ENCODE data around the gene CTRB2. TPM values are rescaled to one million over a fixed set of nuclear protein-coding genes. Genes with fewer than 3 reads are reported as not detected.
"Not testable (repeated sequence)": the region's sequence is repeated elsewhere in the genome, so short reads cannot be mapped to it uniquely, and the experiment has no call there.

Gene CTRB2
- total and polyA plus RNA-seq, 3 experiments from 2014 or later, result not detected

GRCh38 chr16:75208861-75209505, 2.0 kb upstream of the CTRB2 start:
- Mint-ChIP-seq H3K4me1 (no peaks in the 10 kb centered on the region), H3K27me3 (peaks cover 0 to 4% of the 10 kb centered on the region in 2 donors), H3K27ac (no peak overlapping the region), H3K36me3 (no peaks in the 10 kb centered on the region), H3K4me3 (no peak overlapping the region), H3K9me3 (no peaks in the 10 kb centered on the region)
- no peak for DNase-seq
- H3K36me3 ChIP-seq (ENCODE audit: insufficient read depth, low read length), result no peaks in the 10 kb centered on the region
- ChIA-PET POLR2A (no interaction called here), CTCF (interaction anchor here (1.3 to 1.7 kb wide), 2 partner anchors 21 to 25 kb away, joined by 3 to 8 read pairs; no protein-coding TSS in a partner anchor)
- no peaks in the 10 kb centered on the region for H3K4me1 ChIP-seq (ENCODE audit: insufficient read depth, low read length)
- no peaks in the 10 kb centered on the region for H3K27me3 ChIP-seq (ENCODE audit: insufficient read depth, low read length, poor library complexity, severe bottlenecking)
- H3K4me3 ChIP-seq (ENCODE audit: low read length), result no peak overlapping the region
- H3K27ac ChIP-seq (ENCODE audit: low read depth, low read length), result no peak overlapping the region
- no peaks in the 10 kb centered on the region for H3K9me3 ChIP-seq (ENCODE audit: low read length)

- Histone ChIP-seq H3K4me1 (ENCODE audit: insufficient read depth, low read length) (no peaks in the 10 kb centered on the region), H3K27ac (ENCODE audit: low read depth, low read length) (no peak overlapping the region), H3K9me3 (ENCODE audit: low read length) (no peaks in the 10 kb centered on the region), H3K27me3 (ENCODE audit: insufficient read depth, low read length, poor library complexity, severe bottlenecking) (no peaks in the 10 kb centered on the region), H3K4me3 (ENCODE audit: low read length) (no peak overlapping the region), H3K36me3 (ENCODE audit: insufficient read depth, low read length) (no peaks in the 10 kb centered on the region)
- CTCF ChIA-PET, result interaction anchor here (1.3 to 1.7 kb wide), 2 partner anchors 20 to 26 kb away, joined by 3 to 8 read pairs; no protein-coding TSS in a partner anchor
- DNase-seq, result no peak
- Mint-ChIP-seq H3K9me3 (no peaks in the 10 kb centered on the region), H3K4me3 (no peak overlapping the region), H3K27ac (no peak overlapping the region), H3K4me1 (no peaks in the 10 kb centered on the region), H3K36me3 (no peaks in the 10 kb centered on the region), H3K27me3 (peaks cover 0 to 4% of the 10 kb centered on the region in 2 donors)
- POLR2A ChIA-PET, result no interaction called here
Observed at GRCh38 chr16:75208242-75208825, 1.4 kb upstream of the CTRB2 start.

GRCh38 chr16:75207831-75208230, 870 bp upstream of the CTRB2 start:
- DNase-seq, result no peak
- Histone ChIP-seq H3K27me3 (ENCODE audit: insufficient read depth, low read length, poor library complexity, severe bottlenecking) (no peaks in the 10 kb centered on the region), H3K4me3 (ENCODE audit: low read length) (no peak overlapping the region), H3K9me3 (ENCODE audit: low read length) (no peaks in the 10 kb centered on the region), H3K36me3 (ENCODE audit: insufficient read depth, low read length) (no peaks in the 10 kb centered on the region), H3K4me1 (ENCODE audit: insufficient read depth, low read length) (no peaks in the 10 kb centered on the region), H3K27ac (ENCODE audit: low read depth, low read length) (no peak overlapping the region)
- Mint-ChIP-seq H3K9me3 (no peaks in the 10 kb centered on the region), H3K36me3 (no peaks in the 10 kb centered on the region), H3K4me3 (no peak overlapping the region), H3K27me3 (peaks cover 0 to 4% of the 10 kb centered on the region in 2 donors), H3K27ac (no peak overlapping the region), H3K4me1 (no peaks in the 10 kb centered on the region)
- ChIA-PET POLR2A (no interaction called here), CTCF (interaction anchor here (1.3 to 1.7 kb wide), 2 partner anchors 20 to 26 kb away, joined by 3 to 8 read pairs; no protein-coding TSS in a partner anchor)

- CTCF ChIA-PET, result interaction anchor here (1.7 kb wide), 1 partner anchor 28 kb away, joined by 8 read pairs; no protein-coding TSS in a partner anchor
- H3K4me3 Mint-ChIP-seq; H3K9me3 ChIP-seq (ENCODE audit: low read length); H3K27ac ChIP-seq (ENCODE audit: low read depth, low read length); H3K4me3 ChIP-seq (ENCODE audit: low read length); DNase-seq; H3K4me1 ChIP-seq (ENCODE audit: insufficient read depth, low read length); H3K9me3 Mint-ChIP-seq; H3K36me3 Mint-ChIP-seq; H3K27me3 Mint-ChIP-seq; H3K27me3 ChIP-seq (ENCODE audit: insufficient read depth, low read length, poor library complexity, severe bottlenecking); H3K4me1 Mint-ChIP-seq; H3K27ac Mint-ChIP-seq; POLR2A ChIA-PET; H3K36me3 ChIP-seq (ENCODE audit: insufficient read depth, low read length): not testable (repeated sequence)
Observed at GRCh38 chr16:75205961-75206748, 806 bp downstream of the CTRB2 start.

- H3K4me3 ChIP-seq (ENCODE audit: low read length); POLR2A ChIA-PET; H3K27ac ChIP-seq (ENCODE audit: low read depth, low read length); H3K36me3 Mint-ChIP-seq; CTCF ChIA-PET; H3K27me3 Mint-ChIP-seq; H3K27ac Mint-ChIP-seq; H3K9me3 ChIP-seq (ENCODE audit: low read length); H3K4me3 Mint-ChIP-seq; H3K27me3 ChIP-seq (ENCODE audit: insufficient read depth, low read length, poor library complexity, severe bottlenecking); H3K9me3 Mint-ChIP-seq; H3K36me3 ChIP-seq (ENCODE audit: insufficient read depth, low read length); DNase-seq: not testable (repeated sequence)
- H3K4me1 Mint-ChIP-seq, result peaks cover 8 to 10% (median 9%) of the 10 kb centered on the region in 3 donors
- H3K4me1 ChIP-seq (ENCODE audit: insufficient read depth, low read length), result peaks cover 14% of the 10 kb centered on the region
Observed at GRCh38 chr16:75205438-75205837, 1.5 kb downstream of the CTRB2 start.

- CTCF ChIA-PET; H3K27me3 Mint-ChIP-seq; H3K27ac ChIP-seq (ENCODE audit: low read depth, low read length); H3K27ac Mint-ChIP-seq; POLR2A ChIA-PET; H3K9me3 Mint-ChIP-seq; H3K27me3 ChIP-seq (ENCODE audit: insufficient read depth, low read length, poor library complexity, severe bottlenecking); H3K9me3 ChIP-seq (ENCODE audit: low read length); H3K36me3 Mint-ChIP-seq; DNase-seq; H3K4me3 Mint-ChIP-seq; H3K36me3 ChIP-seq (ENCODE audit: insufficient read depth, low read length); H3K4me3 ChIP-seq (ENCODE audit: low read length): not testable (repeated sequence)
- peaks cover 8 to 11% (median 9%) of the 10 kb centered on the region in 3 donors for H3K4me1 Mint-ChIP-seq
- H3K4me1 ChIP-seq (ENCODE audit: insufficient read depth, low read length), result peaks cover 14% of the 10 kb centered on the region
Observed at GRCh38 chr16:75204905-75205304, 2.1 kb downstream of the CTRB2 start.

- POLR2A ChIA-PET, result no interaction called here
- CTCF ChIA-PET, result interaction anchor here (1.2 kb wide), 1 partner anchor 29 kb away, joined by 3 read pairs; no protein-coding TSS in a partner anchor
- DNase-seq, result no peak
- no peaks in the 10 kb centered on the region for H3K27me3 ChIP-seq (ENCODE audit: insufficient read depth, low read length, poor library complexity, severe bottlenecking)
- H3K4me1 Mint-ChIP-seq, result peaks cover 9 to 13% (median 11%) of the 10 kb centered on the region in 3 donors
- H3K27ac Mint-ChIP-seq, result no peak overlapping the region
- no peaks in the 10 kb centered on the region for H3K36me3 Mint-ChIP-seq
- no peaks in the 10 kb centered on the region for H3K9me3 ChIP-seq (ENCODE audit: low read length)
- no peak overlapping the region for H3K4me3 Mint-ChIP-seq
- H3K27me3 Mint-ChIP-seq, result peaks cover 0 to under 1% of the 10 kb centered on the region in 2 donors
- no peak overlapping the region for H3K4me3 ChIP-seq (ENCODE audit: low read length)
- H3K4me1 ChIP-seq (ENCODE audit: insufficient read depth, low read length), result peaks cover 17% of the 10 kb centered on the region
- no peaks in the 10 kb centered on the region for H3K9me3 Mint-ChIP-seq
- H3K27ac ChIP-seq (ENCODE audit: low read depth, low read length), result no peak overlapping the region
- no peaks in the 10 kb centered on the region for H3K36me3 ChIP-seq (ENCODE audit: insufficient read depth, low read length)
Observed at GRCh38 chr16:75204410-75204758, 2.6 kb downstream of the CTRB2 start.

All from CD8-positive, alpha-beta memory T cell (primary cell).